ENCODE measurements around the gene LRRC8D. TPM values are rescaled to one million over a fixed set of nuclear protein-coding genes. Genes with fewer than 3 reads are reported as not detected.

The LRRC8D gene
- total RNA-seq, 1 donor from 2014 or later = 1.3 TPM

- intact Hi-C loops (cut with DNase I) = no loop called here
- Histone ChIP-seq H3K27me3 (no peaks in the 10 kb centered on the region), H3K4me3 (no peak overlapping the region), H3K27ac (no peak overlapping the region), H3K4me1 (no peaks in the 10 kb centered on the region), H3K36me3 (no peaks in the 10 kb centered on the region), H3K9me3 (no peaks in the 10 kb centered on the region)
- TF ChIP-seq, protein P1, sequence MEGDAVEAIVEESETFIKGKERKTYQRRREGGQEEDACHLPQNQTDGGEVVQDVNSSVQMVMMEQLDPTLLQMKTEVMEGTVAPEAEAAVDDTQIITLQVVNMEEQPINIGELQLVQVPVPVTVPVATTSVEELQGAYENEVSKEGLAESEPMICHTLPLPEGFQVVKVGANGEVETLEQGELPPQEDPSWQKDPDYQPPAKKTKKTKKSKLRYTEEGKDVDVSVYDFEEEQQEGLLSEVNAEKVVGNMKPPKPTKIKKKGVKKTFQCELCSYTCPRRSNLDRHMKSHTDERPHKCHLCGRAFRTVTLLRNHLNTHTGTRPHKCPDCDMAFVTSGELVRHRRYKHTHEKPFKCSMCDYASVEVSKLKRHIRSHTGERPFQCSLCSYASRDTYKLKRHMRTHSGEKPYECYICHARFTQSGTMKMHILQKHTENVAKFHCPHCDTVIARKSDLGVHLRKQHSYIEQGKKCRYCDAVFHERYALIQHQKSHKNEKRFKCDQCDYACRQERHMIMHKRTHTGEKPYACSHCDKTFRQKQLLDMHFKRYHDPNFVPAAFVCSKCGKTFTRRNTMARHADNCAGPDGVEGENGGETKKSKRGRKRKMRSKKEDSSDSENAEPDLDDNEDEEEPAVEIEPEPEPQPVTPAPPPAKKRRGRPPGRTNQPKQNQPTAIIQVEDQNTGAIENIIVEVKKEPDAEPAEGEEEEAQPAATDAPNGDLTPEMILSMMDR (IDR thresholded peaks at IDR 0.05) = no peak
- DNase-seq (ENCODE audit: low spot score in 2 of 2) = no peak
These were observed 91.2 kb downstream of the LRRC8D start for GRCh38 chr1:89912073-89912472.

GRCh38 chr1:89913353-89914095 lies 92.7 kb downstream of the LRRC8D start:
- no peak overlapping the region for H3K4me3 ChIP-seq
- H3K4me1 ChIP-seq = no peaks in the 10 kb centered on the region
- no peak overlapping the region for H3K27ac ChIP-seq
- H3K27me3 ChIP-seq = no peaks in the 10 kb centered on the region
- DNase-seq (ENCODE audit: low spot score in 2 of 2) = no peak
- no peaks in the 10 kb centered on the region for H3K9me3 ChIP-seq
- TF ChIP-seq, protein P1 (IDR thresholded peaks at IDR 0.05) = no peak
- no peaks in the 10 kb centered on the region for H3K36me3 ChIP-seq
- intact Hi-C loops (cut with DNase I) = no loop called here

- Histone ChIP-seq H3K4me1 (no peaks in the 10 kb centered on the region), H3K9me3 (no peaks in the 10 kb centered on the region), H3K27ac (no peak overlapping the region), H3K27me3 (no peaks in the 10 kb centered on the region), H3K4me3 (no peak overlapping the region), H3K36me3 (no peaks in the 10 kb centered on the region)
- TF ChIP-seq, protein P1 (IDR thresholded peaks at IDR 0.05) = no peak
- DNase-seq (ENCODE audit: low spot score in 2 of 2) = no peak
- intact Hi-C loops (cut with DNase I) = no loop called here
These were observed 96.5 kb downstream of the LRRC8D start for GRCh38 chr1:89917353-89917752.

- intact Hi-C loops (cut with DNase I) = no loop called here
- Histone ChIP-seq H3K27me3 (no peaks in the 10 kb centered on the region), H3K4me1 (no peaks in the 10 kb centered on the region), H3K4me3 (no peak overlapping the region), H3K9me3 (no peaks in the 10 kb centered on the region), H3K27ac (no peak overlapping the region), H3K36me3 (no peaks in the 10 kb centered on the region)
- DNase-seq (ENCODE audit: low spot score in 2 of 2) = no peak
- TF ChIP-seq, protein P1 (IDR thresholded peaks at IDR 0.05) = no peak
These were observed 97.4 kb downstream of the LRRC8D start for GRCh38 chr1:89918127-89918793.

DNA sequence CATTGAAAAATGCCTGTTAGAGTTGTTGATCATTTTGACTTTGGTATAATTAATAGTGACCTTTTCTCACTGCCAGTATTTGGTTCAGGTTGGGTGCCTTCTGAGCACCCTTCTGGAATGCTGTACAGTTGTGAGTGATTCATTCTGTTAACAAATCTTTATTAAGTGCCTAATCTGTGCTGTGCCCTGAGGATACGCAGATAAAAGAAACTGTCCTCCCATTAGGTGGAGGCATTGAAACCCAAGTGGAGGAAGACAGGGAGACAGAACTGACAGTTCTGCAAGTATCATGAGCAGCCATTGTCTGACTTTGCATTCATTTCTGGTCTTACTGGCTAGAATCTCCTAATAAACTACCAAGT lies 97.9 kb downstream of the LRRC8D start:
- no peaks in the 10 kb centered on the region for H3K9me3 ChIP-seq
- H3K36me3 ChIP-seq = no peaks in the 10 kb centered on the region
- no peak overlapping the region for H3K27ac ChIP-seq
- DNase-seq (ENCODE audit: low spot score in 2 of 2) = no peak
- H3K4me1 ChIP-seq = no peaks in the 10 kb centered on the region
- no peaks in the 10 kb centered on the region for H3K27me3 ChIP-seq
- intact Hi-C loops (cut with DNase I) = no loop called here
- TF ChIP-seq, protein P1 (IDR thresholded peaks at IDR 0.05) = no peak
- H3K4me3 ChIP-seq = no peak overlapping the region
